Esophagus squamous epithelium (tissue), 4 donors: ENCODE measurements around the gene PRR20G.

Source experiments
- CTCF ChIP-seq, 6 experiments: fragments of 450-650 bp in 4 of 6; fragments of 200-600 bp in 2 of 6; sonication (generic) in 2 of 6; IDR thresholded peaks; one replicate each; pipeline ENCODE4 v1.5.1; 2016 to 2019; ENCODE audit warnings: antibody characterized with exemption in 6 of 6, mild to moderate bottlenecking in 4 of 6, moderate library complexity in 4 of 6
- POLR2A ChIP-seq, 4 donors: fragments of 450-650 bp; IDR thresholded peaks; one replicate each; pipeline ENCODE4 v1.6.1; 2017; ENCODE audit warnings: antibody characterized with exemption in 4 of 4, mild to moderate bottlenecking in 4 of 4, moderate library complexity in 3 of 4

- TF ChIP-seq POLR2A (IDR thresholded peaks at IDR 0.05) (no peak), CTCF (IDR thresholded peaks at IDR 0.05) (no peak)
These were observed 1.2 kb downstream of the PRR20G start for GRCh38 chr3:127286571-127287140.
